GM19035 (cell line): ENCODE results near the gene POLG.
A peak's percentile ranks its signal among the peaks of the same experiment; 100 is the strongest.

Experiments
- ATAC-seq: cut with Tn5 transposase; IDR thresholded peaks from one replicate; pipeline ENCODE4 v1.9.1; 2021; ENCODE audit not compliant: unreplicated experiment

Gene POLG

DNA sequence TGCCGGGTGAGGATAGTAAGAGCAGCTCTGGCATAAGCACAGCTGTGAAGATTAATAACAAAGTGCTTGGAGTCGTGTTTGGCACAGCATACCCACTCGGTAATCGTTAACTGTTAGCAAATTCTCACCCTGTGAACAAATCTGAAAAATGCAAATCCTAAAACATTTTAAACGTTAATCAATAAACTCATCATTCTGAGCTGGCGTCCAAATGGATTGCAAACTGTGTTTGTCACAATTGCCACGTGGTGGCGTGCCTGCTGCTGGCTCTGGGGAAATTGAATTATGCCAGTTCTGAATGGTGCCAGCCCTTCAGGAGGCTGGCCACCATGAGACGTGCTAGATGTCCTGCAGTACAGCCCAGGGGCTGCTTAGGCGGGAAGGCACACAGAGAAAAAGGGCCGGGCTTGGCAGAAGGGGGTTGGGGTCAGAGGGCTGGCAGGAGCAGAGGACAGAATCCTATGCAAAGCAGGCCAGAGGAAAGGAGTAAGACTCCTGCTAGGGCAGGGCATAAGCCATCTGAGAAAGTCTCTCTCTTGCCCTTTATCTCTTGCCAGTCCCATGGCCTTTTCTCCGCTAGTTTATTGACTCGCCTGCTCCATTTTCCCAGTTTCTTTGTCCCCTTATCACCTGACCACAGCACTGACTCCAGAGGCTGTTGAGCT lies 22.1 kb upstream of the POLG start:
- no peak for ATAC-seq

DNA sequence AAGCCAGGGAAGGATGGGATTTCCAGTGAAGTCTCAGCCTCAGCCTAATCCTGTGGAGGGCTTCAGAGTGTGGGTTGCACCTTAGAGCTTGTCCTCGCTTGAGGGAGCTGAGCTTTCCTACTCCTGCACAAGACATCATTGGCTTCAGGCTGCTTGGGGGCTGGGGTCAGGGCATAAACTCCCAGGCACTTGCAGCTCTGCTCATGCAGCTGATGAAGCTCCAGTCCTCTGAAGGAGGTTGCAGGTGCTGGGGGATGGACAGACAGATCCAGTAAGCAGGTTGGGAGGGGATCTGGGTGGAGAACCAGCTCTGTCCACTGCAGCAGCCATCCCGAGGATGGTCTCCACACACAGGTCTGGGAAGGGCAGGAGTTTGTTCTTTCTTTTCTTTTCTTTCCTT lies 19.4 kb upstream of the POLG start:
- ATAC-seq: no peak

DNA sequence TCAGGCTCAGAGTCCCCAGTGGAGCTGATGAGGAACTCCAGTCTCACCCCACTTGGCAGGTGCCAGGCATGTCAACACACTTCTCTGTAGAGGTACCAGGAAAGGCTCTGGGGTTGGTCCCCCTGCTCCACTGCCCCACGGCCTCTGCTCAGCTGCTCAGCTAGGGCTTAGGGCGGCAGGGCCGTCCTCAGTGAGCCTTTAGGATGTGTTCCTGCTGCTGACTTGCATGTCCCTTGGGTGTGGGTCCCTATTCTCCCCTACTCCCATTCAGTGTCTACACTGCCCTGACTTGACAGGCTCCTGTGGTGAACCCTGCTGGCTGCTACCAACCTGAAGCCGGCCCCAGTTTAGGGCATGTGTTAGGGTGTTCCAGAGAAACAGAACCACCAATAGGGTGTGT lies 17.9 kb upstream of the POLG start:
- ATAC-seq: no peak

GRCh38 chr15:89349206-89349558 lies 14.6 kb upstream of the POLG start:
- ATAC-seq: no peak

DNA sequence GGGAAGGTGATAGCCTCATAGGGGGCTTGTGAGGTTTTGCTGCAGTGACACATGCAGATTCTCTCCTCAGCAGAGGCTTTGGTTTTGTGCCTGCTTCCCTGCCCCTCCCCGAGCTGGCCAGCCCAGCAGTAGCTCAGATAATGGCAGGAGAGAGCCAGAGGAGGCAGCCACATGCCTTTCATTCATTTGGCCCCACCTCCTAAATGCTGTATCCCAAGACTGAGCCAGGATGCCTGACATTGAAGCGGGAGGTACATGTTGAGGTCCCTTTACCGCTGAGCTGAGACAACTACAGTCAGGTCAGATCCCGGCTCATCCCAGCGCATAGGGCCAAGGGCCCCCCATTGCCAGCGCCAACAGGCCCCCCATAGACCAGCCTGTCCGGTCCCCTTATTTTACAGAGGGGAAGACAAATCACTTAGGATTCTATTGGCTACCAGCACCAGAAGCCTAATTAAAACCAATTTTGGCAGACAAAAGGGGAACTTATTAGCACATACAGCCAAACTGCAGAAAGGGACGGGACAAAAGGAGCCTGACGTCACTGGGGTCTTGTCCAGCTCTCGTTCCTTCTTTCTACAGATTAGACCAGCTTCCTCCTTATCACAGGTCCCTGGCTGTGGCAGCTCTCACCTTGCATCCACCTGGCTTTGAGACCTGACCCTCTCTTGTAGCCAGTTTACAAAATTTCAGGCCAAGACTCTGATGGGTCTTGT lies 12.1 kb upstream of the POLG start:
- ATAC-seq: no peak

GRCh38 chr15:89345248-89345647 lies 10.6 kb upstream of the POLG start:
- ATAC-seq: no peak

DNA sequence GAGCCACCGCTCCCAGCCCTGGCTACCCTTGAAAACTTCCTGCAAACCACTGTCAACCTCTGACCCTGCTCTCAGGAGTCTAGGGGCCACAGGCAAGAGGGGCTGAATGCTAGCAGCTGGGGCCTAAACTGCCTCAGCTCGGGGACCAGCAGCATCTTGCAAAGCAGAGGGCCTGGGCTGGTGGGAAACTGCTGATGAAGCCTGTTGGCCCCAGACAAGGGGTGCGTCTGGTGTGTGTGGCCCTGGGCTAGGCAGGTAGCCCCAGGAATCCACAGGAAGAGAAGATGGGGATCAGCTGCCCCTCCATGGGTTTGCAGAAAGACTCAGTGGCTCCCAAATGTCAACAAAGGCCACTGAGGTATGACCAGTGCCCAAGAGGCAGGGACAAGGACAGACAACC lies 8.2 kb upstream of the POLG start:
- no peak for ATAC-seq

GRCh38 chr15:89341316-89342005 lies 6.8 kb upstream of the POLG start:
- no peak for ATAC-seq

DNA sequence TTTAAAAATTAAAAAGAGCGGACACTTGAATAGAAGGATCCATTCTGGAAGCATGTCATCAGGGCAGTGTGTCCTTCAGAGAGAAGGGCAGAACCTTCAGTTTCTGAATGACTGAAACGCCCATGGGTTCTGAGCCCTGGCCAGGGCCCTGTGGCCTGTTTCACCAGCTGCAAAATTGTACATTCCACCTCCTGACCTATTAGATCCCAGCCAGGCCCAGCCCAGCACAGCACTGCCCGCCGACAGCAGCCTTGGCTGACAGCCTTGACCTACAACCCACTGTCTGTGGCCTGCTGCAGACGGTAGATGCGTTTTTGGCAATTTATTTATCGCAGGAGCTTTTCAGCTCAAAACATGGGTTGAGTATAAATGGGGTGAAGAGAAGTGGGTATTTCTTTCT lies 5.9 kb upstream of the POLG start:
- ATAC-seq: no peak

GRCh38 chr15:89338036-89338435 lies 3.4 kb upstream of the POLG start:
- no peak for ATAC-seq

DNA sequence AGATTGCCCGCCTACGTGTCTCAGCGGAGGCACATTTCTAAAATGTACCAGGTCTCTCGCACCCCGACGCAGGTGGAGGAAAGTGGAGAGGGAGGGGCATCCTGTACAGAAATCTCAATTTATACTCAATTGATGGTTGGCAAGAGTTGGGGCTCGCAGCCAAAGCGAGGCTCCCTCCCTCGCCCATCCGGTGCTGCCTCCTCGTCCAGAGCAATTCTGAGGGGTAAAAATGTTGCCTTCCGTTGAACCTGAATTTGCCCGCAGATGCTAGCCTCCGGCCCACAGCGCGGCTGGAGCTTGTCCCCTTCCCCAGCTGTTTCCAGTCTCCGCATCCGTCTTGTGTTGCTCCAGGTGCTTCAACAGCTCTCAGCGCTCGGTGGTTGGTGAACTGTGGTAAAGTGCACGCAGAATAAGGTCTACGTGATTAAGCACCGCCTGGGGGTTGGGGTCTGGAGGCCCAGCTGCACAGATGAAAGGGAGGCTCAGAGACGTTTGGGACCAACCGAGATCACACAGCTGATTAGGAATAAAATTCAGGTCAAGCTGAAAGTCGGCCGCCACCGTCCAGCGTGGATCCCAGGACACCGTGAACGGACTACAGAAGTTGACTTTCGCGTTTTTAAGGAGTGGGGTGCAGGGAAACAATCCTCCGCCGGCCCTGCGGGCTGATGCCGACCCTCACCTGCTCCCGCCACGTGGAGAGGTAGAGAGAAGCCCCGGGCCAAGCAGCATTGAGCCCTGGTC lies 846 bp upstream of the POLG start:
- ATAC-seq: no peak

- ATAC-seq: peak; percentile 0
Observed at GRCh38 chr15:89333959-89334509, 590 bp downstream of the POLG start.

DNA sequence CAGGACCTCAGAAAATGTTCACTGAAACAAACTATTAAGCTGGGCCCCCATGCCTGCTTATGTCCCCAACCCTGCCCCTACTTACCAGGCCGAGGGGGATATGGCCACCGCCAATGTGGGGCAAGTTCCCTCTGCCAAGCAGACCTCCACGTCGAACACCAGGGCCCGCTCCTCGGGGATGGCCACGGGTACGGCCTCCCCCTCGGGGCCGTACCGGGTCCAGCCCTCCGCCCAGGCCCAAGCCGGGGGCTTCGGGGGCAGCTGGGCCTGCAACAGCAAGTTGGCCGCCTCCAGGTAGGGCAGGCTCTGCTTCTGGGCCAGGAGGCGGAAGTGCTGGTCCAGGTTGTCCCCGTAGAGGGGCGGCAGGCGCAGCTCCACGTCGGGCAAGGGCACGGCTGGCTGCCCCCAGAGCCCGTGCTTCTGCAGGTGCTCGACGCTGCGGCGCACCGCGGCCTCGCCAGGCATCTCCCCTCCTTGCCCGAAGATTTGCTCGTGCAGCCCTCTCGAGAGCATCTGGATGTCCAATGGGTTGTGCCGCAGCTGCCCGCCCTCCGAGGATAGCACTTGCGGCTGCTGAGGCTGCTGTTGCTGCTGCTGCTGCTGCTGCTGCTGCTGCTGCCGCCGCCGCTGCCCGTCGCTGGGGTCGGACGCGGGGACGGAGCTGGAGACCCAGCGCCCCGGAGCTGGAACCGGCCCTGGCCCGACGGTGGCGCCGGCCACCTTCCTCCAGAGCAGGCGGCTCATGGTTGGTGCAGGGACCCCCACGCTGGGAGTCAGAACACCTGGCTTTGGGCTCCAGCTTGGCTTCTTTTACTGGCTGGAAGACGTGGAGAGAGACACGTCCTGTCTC lies 1.4 kb downstream of the POLG start:
- no peak for ATAC-seq

GRCh38 chr15:89332446-89332845 lies 2.2 kb downstream of the POLG start:
- no peak for ATAC-seq

DNA sequence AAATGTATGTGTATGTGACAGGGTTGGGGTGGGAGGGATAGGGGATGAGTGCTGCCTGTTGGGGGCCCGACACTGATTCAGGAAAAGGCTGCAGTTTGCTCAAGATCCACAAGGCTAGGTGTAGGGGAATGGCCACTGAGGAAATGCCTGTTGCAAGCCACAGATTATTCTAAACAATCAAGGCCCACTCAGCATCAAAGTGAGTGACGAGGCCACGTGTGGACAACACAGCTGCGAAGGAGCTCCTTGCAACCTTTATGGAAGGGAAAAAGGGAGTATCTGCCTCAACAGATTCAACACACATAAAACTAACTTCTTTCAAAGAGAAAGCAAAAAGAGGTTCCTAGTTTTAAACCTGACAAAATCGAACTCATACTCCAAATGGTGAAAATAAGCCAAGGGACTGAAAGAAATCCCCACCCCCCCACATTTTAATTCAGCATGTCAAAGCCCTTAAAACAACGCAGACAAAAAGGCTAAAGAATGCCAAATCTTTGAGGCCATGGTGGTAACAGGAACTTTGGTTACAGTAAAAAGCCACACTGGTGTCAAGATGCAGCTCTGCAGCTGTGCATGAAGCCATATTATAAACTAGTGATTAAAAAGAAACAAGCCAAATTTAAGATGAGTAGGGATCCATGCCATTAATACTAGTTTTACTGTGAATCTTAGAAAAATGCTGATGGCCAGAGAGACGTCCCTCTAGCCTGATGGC lies 3.6 kb downstream of the POLG start:
- ATAC-seq: no peak

- ATAC-seq: no peak
Observed at GRCh38 chr15:89330119-89330518, 4.5 kb downstream of the POLG start.

- no peak for ATAC-seq
Observed at GRCh38 chr15:89329329-89330084, 5.1 kb downstream of the POLG start.

DNA sequence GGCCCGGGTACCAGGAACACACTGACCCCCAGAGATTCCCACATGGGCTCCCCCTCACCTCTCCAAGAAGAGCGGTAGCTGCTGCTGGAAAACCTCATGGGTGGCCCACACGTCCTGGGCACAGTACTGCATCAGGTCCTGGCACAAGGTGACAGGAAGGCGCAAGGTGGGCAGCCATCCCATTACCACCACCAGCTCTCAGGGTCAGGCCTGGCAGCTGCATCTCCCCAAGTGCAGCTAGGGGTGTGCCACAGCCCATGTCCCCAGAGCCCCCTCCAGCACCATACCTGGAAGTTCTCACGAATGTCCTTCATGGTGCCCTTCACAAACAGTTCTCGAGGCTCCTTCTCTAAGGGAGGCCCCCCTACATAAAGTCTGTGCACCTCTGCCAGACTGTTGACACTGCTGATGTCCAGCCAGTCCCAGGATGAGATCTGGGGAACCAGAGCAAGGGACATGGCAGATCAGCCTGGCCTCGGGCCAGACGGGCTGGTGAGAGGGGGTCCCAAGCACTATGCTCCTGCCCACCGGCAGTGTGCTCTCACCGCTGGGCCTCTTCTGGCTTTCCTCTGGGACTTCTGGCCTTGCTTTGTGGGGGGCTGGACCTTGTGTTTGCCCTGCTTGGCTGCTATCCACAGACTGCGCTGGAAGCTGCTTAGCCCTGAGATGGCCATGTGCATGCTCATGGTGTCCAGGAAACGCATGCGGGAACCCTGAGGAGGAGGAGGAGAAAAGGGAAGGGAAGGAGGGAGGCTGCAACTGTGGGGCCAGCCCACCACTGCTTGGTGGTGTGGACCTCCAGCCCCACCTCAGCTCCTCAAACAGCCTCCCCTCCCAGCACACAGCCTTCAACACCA lies 6.0 kb downstream of the POLG start:
- ATAC-seq: no peak
